Measurements from ENCODE around the gene TGDS.
A peak's percentile ranks its signal among the peaks of the same experiment; 100 is the strongest.

TGDS gene

GRCh38 chr13:94620286-94620896 is 24.4 kb upstream of the TGDS start:
- TF ChIP-seq POLR2AphosphoS5 (IDR thresholded peaks at IDR 0.05; ENCODE audit: low read depth, low read length) (no peak), POU2F2 (IDR thresholded peaks at IDR 0.05; ENCODE audit: low read depth, low read length) (no peak), SPI1 (IDR thresholded peaks at IDR 0.05; ENCODE audit: low read depth, low read length) (no peak), POLR2A (IDR thresholded peaks at IDR 0.05; ENCODE audit: low read depth, low read length) (no peak), TAF1 (IDR thresholded peaks at IDR 0.05; ENCODE audit: low read depth, low read length) (no peak), PAX5 (IDR thresholded peaks at IDR 0.05; ENCODE audit: insufficient read depth, low read length, severe bottlenecking) (no peak)
- DNase-seq (ENCODE audit: insufficient read length, low spot score) = no peak
- peak; percentile 9 for FAIRE-seq

GRCh38 chr13:94617389-94618000 is 21.5 kb upstream of the TGDS start:
- no peak for DNase-seq (ENCODE audit: insufficient read length, low spot score)
- FAIRE-seq = peak; percentile 58
- TF ChIP-seq TAF1 (IDR thresholded peaks at IDR 0.05; ENCODE audit: low read depth, low read length) (no peak), POU2F2 (IDR thresholded peaks at IDR 0.05; ENCODE audit: low read depth, low read length) (no peak), POLR2A (IDR thresholded peaks at IDR 0.05; ENCODE audit: low read depth, low read length) (no peak), POLR2AphosphoS5 (IDR thresholded peaks at IDR 0.05; ENCODE audit: low read depth, low read length) (no peak), SPI1 (IDR thresholded peaks at IDR 0.05; ENCODE audit: low read depth, low read length) (no peak), PAX5 (IDR thresholded peaks at IDR 0.05; ENCODE audit: insufficient read depth, low read length, severe bottlenecking) (no peak)

- TF ChIP-seq POLR2A (IDR thresholded peaks at IDR 0.05; ENCODE audit: low read depth, low read length) = no peak
- no peak for TF ChIP-seq POU2F2 (IDR thresholded peaks at IDR 0.05; ENCODE audit: low read depth, low read length)
- TF ChIP-seq SPI1 (IDR thresholded peaks at IDR 0.05; ENCODE audit: low read depth, low read length) = no peak
- TF ChIP-seq PAX5 (IDR thresholded peaks at IDR 0.05; ENCODE audit: insufficient read depth, low read length, severe bottlenecking) = no peak
- TF ChIP-seq POLR2AphosphoS5 (IDR thresholded peaks at IDR 0.05; ENCODE audit: low read depth, low read length) = no peak
- no peak for TF ChIP-seq TAF1 (IDR thresholded peaks at IDR 0.05; ENCODE audit: low read depth, low read length)
- FAIRE-seq (no peak), DNase-seq (ENCODE audit: insufficient read length, low spot score) (no peak)
Observed at GRCh38 chr13:94613051-94613450, 17.1 kb upstream of the TGDS start.

- TF ChIP-seq PAX5 (IDR thresholded peaks at IDR 0.05; ENCODE audit: insufficient read depth, low read length, severe bottlenecking) (no peak), POLR2A (IDR thresholded peaks at IDR 0.05; ENCODE audit: low read depth, low read length) (no peak), TAF1 (IDR thresholded peaks at IDR 0.05; ENCODE audit: low read depth, low read length) (no peak), POU2F2 (IDR thresholded peaks at IDR 0.05; ENCODE audit: low read depth, low read length) (no peak), POLR2AphosphoS5 (IDR thresholded peaks at IDR 0.05; ENCODE audit: low read depth, low read length) (no peak), SPI1 (IDR thresholded peaks at IDR 0.05; ENCODE audit: low read depth, low read length) (no peak)
- no peak for FAIRE-seq
- no peak for DNase-seq (ENCODE audit: insufficient read length, low spot score)
Observed at GRCh38 chr13:94612050-94612449, 16.1 kb upstream of the TGDS start.

GRCh38 chr13:94610475-94610874 is 14.5 kb upstream of the TGDS start:
- DNase-seq (ENCODE audit: insufficient read length, low spot score) = no peak
- FAIRE-seq = no peak
- no peak for TF ChIP-seq POLR2A (IDR thresholded peaks at IDR 0.05; ENCODE audit: low read depth, low read length)
- TF ChIP-seq POU2F2 (IDR thresholded peaks at IDR 0.05; ENCODE audit: low read depth, low read length) = no peak
- no peak for TF ChIP-seq TAF1 (IDR thresholded peaks at IDR 0.05; ENCODE audit: low read depth, low read length)
- TF ChIP-seq POLR2AphosphoS5 (IDR thresholded peaks at IDR 0.05; ENCODE audit: low read depth, low read length) = no peak
- no peak for TF ChIP-seq PAX5 (IDR thresholded peaks at IDR 0.05; ENCODE audit: insufficient read depth, low read length, severe bottlenecking)
- TF ChIP-seq SPI1 (IDR thresholded peaks at IDR 0.05; ENCODE audit: low read depth, low read length) = no peak

GRCh38 chr13:94609196-94609595 is 13.2 kb upstream of the TGDS start:
- FAIRE-seq = no peak
- TF ChIP-seq POLR2AphosphoS5 (IDR thresholded peaks at IDR 0.05; ENCODE audit: low read depth, low read length) (no peak), SPI1 (IDR thresholded peaks at IDR 0.05; ENCODE audit: low read depth, low read length) (no peak), PAX5 (IDR thresholded peaks at IDR 0.05; ENCODE audit: insufficient read depth, low read length, severe bottlenecking) (no peak), POU2F2 (IDR thresholded peaks at IDR 0.05; ENCODE audit: low read depth, low read length) (no peak), TAF1 (IDR thresholded peaks at IDR 0.05; ENCODE audit: low read depth, low read length) (no peak), POLR2A (IDR thresholded peaks at IDR 0.05; ENCODE audit: low read depth, low read length) (no peak)
- no peak for DNase-seq (ENCODE audit: insufficient read length, low spot score)

GRCh38 chr13:94608586-94608985 is 12.6 kb upstream of the TGDS start:
- FAIRE-seq = no peak
- DNase-seq (ENCODE audit: insufficient read length, low spot score) = no peak
- TF ChIP-seq POU2F2 (IDR thresholded peaks at IDR 0.05; ENCODE audit: low read depth, low read length) (no peak), SPI1 (IDR thresholded peaks at IDR 0.05; ENCODE audit: low read depth, low read length) (no peak), POLR2A (IDR thresholded peaks at IDR 0.05; ENCODE audit: low read depth, low read length) (no peak), PAX5 (IDR thresholded peaks at IDR 0.05; ENCODE audit: insufficient read depth, low read length, severe bottlenecking) (no peak), TAF1 (IDR thresholded peaks at IDR 0.05; ENCODE audit: low read depth, low read length) (no peak), POLR2AphosphoS5 (IDR thresholded peaks at IDR 0.05; ENCODE audit: low read depth, low read length) (no peak)

GRCh38 chr13:94607939-94608338 is 12.0 kb upstream of the TGDS start:
- DNase-seq (ENCODE audit: insufficient read length, low spot score) (no peak), FAIRE-seq (no peak)
- TF ChIP-seq POU2F2 (IDR thresholded peaks at IDR 0.05; ENCODE audit: low read depth, low read length) (no peak), POLR2AphosphoS5 (IDR thresholded peaks at IDR 0.05; ENCODE audit: low read depth, low read length) (no peak), PAX5 (IDR thresholded peaks at IDR 0.05; ENCODE audit: insufficient read depth, low read length, severe bottlenecking) (no peak), TAF1 (IDR thresholded peaks at IDR 0.05; ENCODE audit: low read depth, low read length) (no peak), POLR2A (IDR thresholded peaks at IDR 0.05; ENCODE audit: low read depth, low read length) (no peak), SPI1 (IDR thresholded peaks at IDR 0.05; ENCODE audit: low read depth, low read length) (no peak)

- DNase-seq (ENCODE audit: insufficient read length, low spot score) (no peak), FAIRE-seq (no peak)
- no peak for TF ChIP-seq POLR2A (IDR thresholded peaks at IDR 0.05; ENCODE audit: low read depth, low read length)
- no peak for TF ChIP-seq POU2F2 (IDR thresholded peaks at IDR 0.05; ENCODE audit: low read depth, low read length)
- no peak for TF ChIP-seq TAF1 (IDR thresholded peaks at IDR 0.05; ENCODE audit: low read depth, low read length)
- no peak for TF ChIP-seq POLR2AphosphoS5 (IDR thresholded peaks at IDR 0.05; ENCODE audit: low read depth, low read length)
- no peak for TF ChIP-seq SPI1 (IDR thresholded peaks at IDR 0.05; ENCODE audit: low read depth, low read length)
- TF ChIP-seq PAX5 (IDR thresholded peaks at IDR 0.05; ENCODE audit: insufficient read depth, low read length, severe bottlenecking) = no peak
Observed at GRCh38 chr13:94607056-94607455, 11.1 kb upstream of the TGDS start.

Measured in GM12891 (cell line).